ENCODE results near the gene HOXB4.

DNA sequence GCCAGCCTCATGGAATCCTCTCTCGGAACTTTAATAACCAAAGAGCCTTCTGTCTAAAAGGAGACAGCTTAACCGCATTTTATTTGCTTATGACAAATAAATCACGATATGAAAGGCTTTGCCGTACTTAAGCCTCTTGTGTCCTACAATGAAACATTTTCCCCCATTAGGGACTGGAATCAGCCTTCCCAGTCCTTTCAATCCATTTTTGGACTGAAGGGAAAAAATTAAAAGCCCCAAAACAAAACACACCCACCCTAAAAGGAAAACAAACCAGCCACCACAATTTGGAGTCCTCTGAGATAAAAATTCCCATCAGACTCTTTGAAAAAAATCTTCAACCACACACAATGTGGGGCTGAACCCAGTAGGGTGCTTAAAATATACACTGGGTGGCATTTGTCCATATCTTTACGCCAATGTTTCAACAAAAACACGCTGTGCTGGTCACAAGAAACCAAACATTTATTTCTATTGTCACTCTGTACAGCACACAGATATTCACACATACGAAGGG lies 3.0 kb downstream of the HOXB4 start:
- TF ChIP-seq FOSL1 (IDR thresholded peaks at IDR 0.05; ENCODE audit: low read depth) (no peak), REST (IDR thresholded peaks at IDR 0.05; ENCODE audit: low read depth) (no peak), POLR2A (IDR thresholded peaks at IDR 0.05; ENCODE audit: borderline replicate concordance, extremely low read depth, insufficient read depth, insufficient read length) (no peak), CTCF (IDR thresholded peaks at IDR 0.05 in 2 of 3, conservative IDR thresholded peaks at IDR 0.05 in 1 of 3; ENCODE audit: borderline replicate concordance in 1 of 3, insufficient read depth in 1 of 3, low read depth in 2 of 3, low read length in 2 of 3) (no peak), ZNF274 (IDR thresholded peaks at IDR 0.05; ENCODE audit: low read depth, low read length) (no peak), ZFX (IDR thresholded peaks at IDR 0.05) (no peak), ATF3 (IDR thresholded peaks at IDR 0.05) (no peak), EZH2 (IDR thresholded peaks at IDR 0.05) (no peak), SRF (IDR thresholded peaks at IDR 0.05; ENCODE audit: low read depth) (no peak), YY1 (IDR thresholded peaks at IDR 0.05; ENCODE audit: extremely low read depth, insufficient replicate concordance, low read depth, low read length) (no peak), POLR2AphosphoS5 (IDR thresholded peaks at IDR 0.05; ENCODE audit: low read depth, low read length) (no peak)
- TF ChIP-seq, protein P1, sequence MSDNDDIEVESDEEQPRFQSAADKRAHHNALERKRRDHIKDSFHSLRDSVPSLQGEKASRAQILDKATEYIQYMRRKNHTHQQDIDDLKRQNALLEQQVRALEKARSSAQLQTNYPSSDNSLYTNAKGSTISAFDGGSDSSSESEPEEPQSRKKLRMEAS (IDR thresholded peaks at IDR 0.05): no peak
